Measurements from ENCODE around the gene LSM4. TPM values are rescaled to one million over a fixed set of nuclear protein-coding genes. Genes with fewer than 3 reads are reported as not detected.
A peak's percentile ranks its signal among the peaks of the same experiment; 100 is the strongest.

The LSM4 gene
- total RNA-seq, 2 experiments from 2014 or later = 156 to 181 TPM

GRCh38 chr19:18264137-18264854, 58.6 kb downstream of the LSM4 start:
- H3K27ac Mint-ChIP-seq = no peak overlapping the region
- CTCF ChIA-PET = interaction anchor here (1.5 to 4.1 kb wide), 3 partner anchors 10 to 45 kb away, joined by 3 to 20 read pairs (median 4); no protein-coding TSS in a partner anchor
- POLR2A ChIA-PET = no interaction called here
- H3K27me3 Mint-ChIP-seq = no peaks in the 10 kb centered on the region
- H3K36me3 Mint-ChIP-seq (ENCODE audit: low read depth) = peaks cover 21% of the 10 kb centered on the region
- no peak overlapping the region for H3K4me3 Mint-ChIP-seq
- H3K4me1 Mint-ChIP-seq = peaks cover 5% of the 10 kb centered on the region
- H3K9me3 Mint-ChIP-seq = no peaks in the 10 kb centered on the region
- no peak for DNase-seq

- ChIA-PET CTCF (interaction anchor here (0.7 to 4.1 kb wide), 6 partner anchors 10 to 65 kb away, joined by 3 to 20 read pairs (median 4); partner anchors contain the start of gene JUND), POLR2A (no interaction called here)
- Mint-ChIP-seq H3K27me3 (no peaks in the 10 kb centered on the region), H3K9me3 (no peaks in the 10 kb centered on the region), H3K36me3 (ENCODE audit: low read depth) (peaks cover 17% of the 10 kb centered on the region), H3K4me3 (no peak overlapping the region), H3K4me1 (peaks cover 5% of the 10 kb centered on the region), H3K27ac (no peak overlapping the region)
- DNase-seq = no peak
Observed at GRCh38 chr19:18263324-18264136, 59.3 kb downstream of the LSM4 start.

GRCh38 chr19:18262917-18263316, 60.0 kb downstream of the LSM4 start:
- peaks cover 5% of the 10 kb centered on the region for H3K4me1 Mint-ChIP-seq
- H3K27ac Mint-ChIP-seq = no peak overlapping the region
- H3K36me3 Mint-ChIP-seq (ENCODE audit: low read depth) = peaks cover 12% of the 10 kb centered on the region
- ChIA-PET CTCF (interaction anchor here (0.7 to 4.1 kb wide), 6 partner anchors 9 to 66 kb away, joined by 3 to 20 read pairs (median 4); partner anchors contain the start of gene JUND), POLR2A (no interaction called here)
- H3K27me3 Mint-ChIP-seq = no peaks in the 10 kb centered on the region
- no peaks in the 10 kb centered on the region for H3K9me3 Mint-ChIP-seq
- H3K4me3 Mint-ChIP-seq = no peak overlapping the region
- DNase-seq = no peak

DNA sequence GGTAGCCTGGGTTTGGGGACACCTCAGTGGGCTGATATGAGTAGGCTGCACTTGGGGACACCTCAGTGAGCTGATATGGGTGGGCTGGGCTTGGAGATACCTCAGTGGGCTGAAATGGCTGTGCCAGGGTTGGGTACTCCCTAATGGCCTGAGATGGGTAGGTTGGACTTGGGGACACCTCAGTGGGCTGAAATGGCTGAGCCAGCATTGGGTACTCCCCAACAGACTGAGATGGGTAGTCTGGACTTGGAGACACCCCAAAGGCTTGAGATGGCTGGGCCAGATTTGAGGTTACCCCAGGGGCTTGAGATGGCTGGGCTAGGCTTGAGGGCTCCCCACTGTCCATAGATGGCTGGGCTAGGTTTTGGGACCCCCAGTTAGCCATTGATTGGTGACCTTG, 60.7 kb downstream of the LSM4 start:
- Mint-ChIP-seq H3K36me3 (ENCODE audit: low read depth) (peaks cover 10% of the 10 kb centered on the region), H3K9me3 (no peaks in the 10 kb centered on the region), H3K27ac (no peak overlapping the region), H3K4me3 (no peak overlapping the region), H3K4me1 (peaks cover 5% of the 10 kb centered on the region), H3K27me3 (no peaks in the 10 kb centered on the region)
- ChIA-PET POLR2A (no interaction called here), CTCF (interaction anchor here (0.6 to 4.1 kb wide), 6 partner anchors 10 to 217 kb away, joined by 3 to 20 read pairs (median 4); partner anchors contain the start of gene JUND)
- DNase-seq = no peak

DNA sequence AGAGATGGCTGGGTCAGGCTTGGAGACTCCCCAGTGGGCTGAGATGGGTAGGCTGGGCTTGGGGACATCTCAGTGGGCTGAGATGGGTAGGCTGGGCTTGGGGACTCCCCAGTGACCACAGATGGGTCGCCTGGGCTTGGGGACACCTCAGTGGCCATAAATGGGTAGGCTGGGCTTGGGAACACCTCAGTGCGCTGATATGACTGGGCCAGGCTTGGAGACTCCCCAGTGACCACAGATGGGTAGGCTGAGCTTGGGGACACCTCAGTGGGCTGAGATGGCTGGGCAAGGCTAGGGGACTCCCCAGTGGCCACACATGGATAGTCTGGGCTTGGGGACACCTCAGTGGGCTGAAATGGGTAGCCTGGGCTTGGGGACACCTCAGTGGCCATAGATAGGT, 61.4 kb downstream of the LSM4 start:
- H3K27me3 Mint-ChIP-seq = no peaks in the 10 kb centered on the region
- DNase-seq = no peak
- POLR2A ChIA-PET = interaction anchor here (0.6 to 0.7 kb wide), 2 partner anchors 18 to 44 kb away, joined by 3 to 5 read pairs; no protein-coding TSS in a partner anchor
- peaks cover 8% of the 10 kb centered on the region for H3K36me3 Mint-ChIP-seq (ENCODE audit: low read depth)
- peaks cover 5% of the 10 kb centered on the region for H3K4me1 Mint-ChIP-seq
- H3K9me3 Mint-ChIP-seq = no peaks in the 10 kb centered on the region
- H3K27ac Mint-ChIP-seq = no peak overlapping the region
- H3K4me3 Mint-ChIP-seq = no peak overlapping the region
- CTCF ChIA-PET = interaction anchor here (0.6 to 4.1 kb wide), 6 partner anchors 9 to 826 kb away, joined by 3 to 20 read pairs (median 4); no protein-coding TSS in a partner anchor

DNA sequence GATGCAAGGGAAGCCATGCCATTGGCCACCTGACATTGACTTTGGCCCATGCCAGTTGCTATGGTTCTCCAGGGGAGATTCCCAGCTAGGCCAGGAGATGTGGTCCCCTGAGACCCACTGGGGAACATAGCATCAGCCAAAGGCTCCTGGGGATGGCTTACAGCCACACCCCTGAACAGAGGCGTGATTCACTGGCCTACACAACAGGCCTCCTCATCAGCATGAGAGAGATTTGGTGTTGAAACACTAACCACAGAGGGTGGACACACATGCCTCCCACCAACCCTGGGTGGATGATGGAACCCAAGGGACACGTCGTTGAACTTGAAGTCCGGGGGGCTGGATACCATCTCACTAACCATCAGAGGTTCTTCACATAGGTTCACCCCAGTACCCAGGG, 63.0 kb downstream of the LSM4 start:
- ChIA-PET CTCF (no interaction called here), POLR2A (no interaction called here)
- Mint-ChIP-seq H3K4me3 (no peak overlapping the region), H3K4me1 (peaks cover 2% of the 10 kb centered on the region), H3K36me3 (ENCODE audit: low read depth) (no peaks in the 10 kb centered on the region), H3K9me3 (no peaks in the 10 kb centered on the region), H3K27ac (no peak overlapping the region), H3K27me3 (peaks cover 3% of the 10 kb centered on the region)
- no peak for DNase-seq

- Mint-ChIP-seq H3K9me3 (no peaks in the 10 kb centered on the region), H3K4me1 (peaks cover 2% of the 10 kb centered on the region), H3K27ac (no peak overlapping the region), H3K36me3 (ENCODE audit: low read depth) (no peaks in the 10 kb centered on the region), H3K27me3 (peaks cover 21% of the 10 kb centered on the region), H3K4me3 (no peak overlapping the region)
- ChIA-PET POLR2A (no interaction called here), CTCF (no interaction called here)
- no peak for DNase-seq
Observed at GRCh38 chr19:18257503-18258470, 65.1 kb downstream of the LSM4 start.

Small RNA genes lying within 50 kb of the gene (microRNA-seq; reads per million reads assigned to microRNA genes)
- 2.7 reads per million, percentile 13 among the genes with 10 or more reads in this experiment for gene MIR3188 (ENCODE audit: borderline microRNAs expressed, borderline replicate concordance)

Other genes starting within 250 kb of the LSM4 start
- 10 to 100 TPM; 81.8 to 86.8 TPM for gene IL12RB1, start 236.1 kb downstream of the LSM4 start, total RNA-seq
- gene MAST3, start 225.3 kb downstream of the LSM4 start, total RNA-seq = 10 to 100 TPM; 31.0 to 35.8 TPM
- 10 to 100 TPM; 12.6 to 13.1 TPM for gene PIK3R2, start 169.9 kb downstream of the LSM4 start, total RNA-seq
- gene IFI30, start 149.3 kb downstream of the LSM4 start, total RNA-seq = 10 to 100 TPM; 54.1 to 58.9 TPM
- 1 to 10 TPM; 6.1 to 6.5 TPM for gene MPV17L2, start 129.9 kb downstream of the LSM4 start, total RNA-seq
- 1 to 10 TPM; 4.0 to 5.2 TPM for gene RAB3A, start 119.0 kb downstream of the LSM4 start, total RNA-seq
- under 1 TPM in 1 of 2 experiments, not detected in 1; 0.15 TPM for gene PDE4C, start 96.6 kb downstream of the LSM4 start, total RNA-seq
- 1 to 10 TPM; 6.3 to 7.2 TPM for gene IQCN, start 48.6 kb downstream of the LSM4 start, total RNA-seq
- gene JUND, start 41.5 kb downstream of the LSM4 start, total RNA-seq = 100 to 1,000 TPM; 343 to 347 TPM
- gene PGPEP1, start 17.5 kb upstream of the LSM4 start, total RNA-seq = 10 to 100 TPM; 24.1 to 24.8 TPM
- not detected for gene GDF15, start 63.1 kb upstream of the LSM4 start, total RNA-seq
- gene LRRC25, start 74.5 kb upstream of the LSM4 start, total RNA-seq = not detected
- 100 to 1,000 TPM; 112 to 123 TPM for gene SSBP4, start 96.3 kb upstream of the LSM4 start, total RNA-seq
- gene ISYNA1, start 115.1 kb upstream of the LSM4 start, total RNA-seq = 10 to 100 TPM; 10.7 to 12.1 TPM
- 10 to 100 TPM; 20.3 to 20.9 TPM for gene ELL, start 199.0 kb upstream of the LSM4 start, total RNA-seq
- 100 to 1,000 TPM; 185 to 206 TPM for gene FKBP8, start 220.5 kb upstream of the LSM4 start, total RNA-seq
- 10 to 100 TPM; 95.4 to 100.0 TPM for gene KXD1, start 234.8 kb upstream of the LSM4 start, total RNA-seq
- gene UBA52, start 248.8 kb upstream of the LSM4 start, total RNA-seq = 1,000 to 10,000 TPM; 1,627 to 1,778 TPM